Peyer's patch (tissue), 4 donors: ENCODE data around the gene TMEM45B. TPM values are rescaled to one million over a fixed set of nuclear protein-coding genes. Genes with fewer than 3 reads are reported as not detected.
A peak's percentile ranks its signal among the peaks of the same experiment; 100 is the strongest.
"Not testable (repeated sequence)": the region's sequence is repeated elsewhere in the genome, so short reads cannot be mapped to it uniquely, and the experiment has no call there.

ENCODE experiments used
- DNase-seq, 3 donors: peaks; one replicate each; pipeline ENCODE4 v3.0.0-alpha.2; 2017 to 2019
- H3K27ac ChIP-seq, 4 donors: fragments of 200-600 bp; sonication (generic); one replicate each; pipeline ENCODE4 v1.5.1; 2016 to 2019
- H3K27me3 ChIP-seq, 2 donors: fragments of 200-600 bp; sonication (generic); one replicate each; pipeline ENCODE4 v1.5.1; 2019
- H3K36me3 ChIP-seq, 3 donors: fragments of 200-600 bp; sonication (generic); one replicate each; pipeline ENCODE4 v1.5.1; 2016 to 2019
- H3K4me1 ChIP-seq, 4 donors: fragments of 200-600 bp; sonication (generic); one replicate each; pipeline ENCODE4 v1.5.1; 2016 to 2019
- H3K4me3 ChIP-seq, 4 donors: fragments of 200-600 bp; sonication (generic); 1 replicate in 3 of 4; 2 replicates in 1 of 4; pipeline ENCODE4 v1.5.1; 2016 to 2019; ENCODE audit warnings: mild to moderate bottlenecking in 1 of 4
- H3K9me3 ChIP-seq, 4 donors: fragments of 200-600 bp; sonication (generic); one replicate each; pipeline ENCODE4 v1.5.1; 2016 to 2019; ENCODE audit warnings: mild to moderate bottlenecking in 1 of 4
- POLR2A ChIP-seq, 2 donors: fragments of 450-650 bp; IDR thresholded peaks; one replicate each; pipeline ENCODE4 v1.5.1; 2017; ENCODE audit warnings: antibody characterized with exemption in 2 of 2, mild to moderate bottlenecking in 2 of 2, moderate library complexity in 2 of 2
- total RNA-seq, 4 donors: library from RNA; depleted of rRNA; stranded (reverse); fragments of >200 nt; gene quantifications; one replicate each; pipeline ENCODE4 v1.1.0, GENCODE V29; 2016
- TF ChIP-seq, protein P1 (sequence below), 6 experiments: fragments of 450-650 bp in 4 of 6; fragments of 200-600 bp in 2 of 6; sonication (generic) in 1 of 6; IDR thresholded peaks; one replicate each; pipeline ENCODE4 v1.5.1; 2017 to 2019; ENCODE audit warnings: antibody characterized with exemption in 6 of 6, mild to moderate bottlenecking in 3 of 6, moderate library complexity in 1 of 6

TMEM45B gene
- total RNA-seq, 4 donors from 2014 or later, result 1.7 to 318 (median 244) TPM

DNA sequence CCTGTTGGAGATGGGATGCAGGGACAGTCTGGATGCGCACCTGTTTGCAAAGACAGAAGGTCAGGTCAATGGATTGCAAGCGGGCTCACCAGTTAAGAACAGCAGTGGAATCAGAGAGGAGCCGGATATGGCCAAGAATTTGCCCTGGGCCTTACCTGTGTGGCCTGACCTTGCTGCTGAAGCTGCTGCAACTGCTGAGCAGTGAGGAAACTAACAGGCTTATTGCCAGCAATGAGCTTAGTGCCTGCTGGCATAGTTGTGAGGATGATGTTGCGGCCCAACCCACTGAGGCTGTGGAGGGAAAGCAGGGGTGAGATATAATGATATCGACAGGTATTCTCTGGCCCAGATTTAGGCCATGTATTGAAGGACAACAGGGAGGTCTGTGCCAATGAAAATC lies 49.2 kb downstream of the TMEM45B start:
- no peak for DNase-seq
- no peak overlapping the region for H3K4me3 ChIP-seq
- H3K9me3 ChIP-seq, result no peaks in the 10 kb centered on the region
- peaks cover 0 to 67% (median 0%) of the 10 kb centered on the region in 3 donors for H3K36me3 ChIP-seq
- TF ChIP-seq POLR2A (IDR thresholded peaks at IDR 0.05), result no peak
- TF ChIP-seq, protein P1, sequence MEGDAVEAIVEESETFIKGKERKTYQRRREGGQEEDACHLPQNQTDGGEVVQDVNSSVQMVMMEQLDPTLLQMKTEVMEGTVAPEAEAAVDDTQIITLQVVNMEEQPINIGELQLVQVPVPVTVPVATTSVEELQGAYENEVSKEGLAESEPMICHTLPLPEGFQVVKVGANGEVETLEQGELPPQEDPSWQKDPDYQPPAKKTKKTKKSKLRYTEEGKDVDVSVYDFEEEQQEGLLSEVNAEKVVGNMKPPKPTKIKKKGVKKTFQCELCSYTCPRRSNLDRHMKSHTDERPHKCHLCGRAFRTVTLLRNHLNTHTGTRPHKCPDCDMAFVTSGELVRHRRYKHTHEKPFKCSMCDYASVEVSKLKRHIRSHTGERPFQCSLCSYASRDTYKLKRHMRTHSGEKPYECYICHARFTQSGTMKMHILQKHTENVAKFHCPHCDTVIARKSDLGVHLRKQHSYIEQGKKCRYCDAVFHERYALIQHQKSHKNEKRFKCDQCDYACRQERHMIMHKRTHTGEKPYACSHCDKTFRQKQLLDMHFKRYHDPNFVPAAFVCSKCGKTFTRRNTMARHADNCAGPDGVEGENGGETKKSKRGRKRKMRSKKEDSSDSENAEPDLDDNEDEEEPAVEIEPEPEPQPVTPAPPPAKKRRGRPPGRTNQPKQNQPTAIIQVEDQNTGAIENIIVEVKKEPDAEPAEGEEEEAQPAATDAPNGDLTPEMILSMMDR (IDR thresholded peaks at IDR 0.05), result no peak
- no peak overlapping the region for H3K27ac ChIP-seq
- no peaks in the 10 kb centered on the region for H3K27me3 ChIP-seq
- peaks cover 0 to 12% (median 0%) of the 10 kb centered on the region in 4 donors for H3K4me1 ChIP-seq

- no peak for TF ChIP-seq POLR2A (IDR thresholded peaks at IDR 0.05)
- Histone ChIP-seq H3K27ac (no peak overlapping the region), H3K4me3 (no peak overlapping the region), H3K36me3 (peaks cover 0 to 67% (median 0%) of the 10 kb centered on the region in 3 donors), H3K9me3 (no peaks in the 10 kb centered on the region), H3K27me3 (no peaks in the 10 kb centered on the region), H3K4me1 (peaks cover 0 to 12% (median 0%) of the 10 kb centered on the region in 4 donors)
- no peak for DNase-seq
These were observed 50.1 kb downstream of the TMEM45B start for GRCh38 chr11:129865701-129866100.

DNA sequence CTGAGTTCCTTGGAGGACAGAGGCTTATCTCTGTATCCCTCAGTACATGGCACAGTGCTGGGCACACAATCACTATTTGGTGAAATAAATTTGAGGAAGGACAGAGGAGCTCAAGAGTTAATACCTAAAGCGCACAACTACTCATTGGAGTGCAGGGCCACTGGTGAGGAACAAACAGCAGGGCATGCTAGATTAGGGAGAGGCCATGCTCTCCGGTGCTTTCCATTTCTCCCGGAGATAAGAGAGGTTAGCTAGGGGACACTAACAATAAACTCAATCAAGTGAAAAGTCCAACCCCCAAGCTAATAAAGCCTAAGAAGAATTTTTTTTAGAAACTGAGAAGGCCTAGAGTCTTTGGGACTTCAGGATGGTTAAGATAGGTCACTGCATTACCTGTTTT lies 50.7 kb downstream of the TMEM45B start:
- no peak overlapping the region for H3K4me3 ChIP-seq
- H3K9me3 ChIP-seq, result no peaks in the 10 kb centered on the region
- peaks cover 0 to 73% (median 3%) of the 10 kb centered on the region in 3 donors for H3K36me3 ChIP-seq
- TF ChIP-seq, protein P1 (IDR thresholded peaks at IDR 0.05), result no peak
- TF ChIP-seq POLR2A (IDR thresholded peaks at IDR 0.05), result no peak
- H3K4me1 ChIP-seq, result peaks cover 0 to 12% (median 0%) of the 10 kb centered on the region in 4 donors
- H3K27ac ChIP-seq, result no peak overlapping the region
- no peak for DNase-seq
- H3K27me3 ChIP-seq, result no peaks in the 10 kb centered on the region

DNA sequence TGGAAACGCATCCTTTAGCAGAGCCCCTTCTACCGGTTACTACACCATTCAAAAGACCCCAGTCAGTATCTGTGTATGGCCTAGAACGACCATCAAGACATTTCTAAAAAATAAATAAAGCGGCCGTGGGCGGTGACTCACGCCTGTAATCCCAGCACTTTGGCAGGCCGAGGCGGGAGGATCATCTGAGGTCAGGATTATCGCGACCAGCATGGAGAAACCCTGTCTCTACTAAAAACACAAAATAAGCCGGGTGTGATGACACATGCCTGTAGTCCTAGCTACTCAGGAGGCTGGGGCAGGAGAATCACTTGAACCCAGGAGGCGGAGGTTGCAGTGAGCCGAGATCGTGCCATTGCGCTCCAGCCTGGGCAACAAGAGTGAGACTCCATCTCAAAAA lies 53.0 kb downstream of the TMEM45B start:
- H3K4me1 ChIP-seq, H3K4me3 ChIP-seq, DNase-seq, H3K9me3 ChIP-seq, H3K27me3 ChIP-seq, H3K27ac ChIP-seq: not testable (repeated sequence)
- peaks cover 0 to 89% (median 3%) of the 10 kb centered on the region in 3 donors for H3K36me3 ChIP-seq

DNA sequence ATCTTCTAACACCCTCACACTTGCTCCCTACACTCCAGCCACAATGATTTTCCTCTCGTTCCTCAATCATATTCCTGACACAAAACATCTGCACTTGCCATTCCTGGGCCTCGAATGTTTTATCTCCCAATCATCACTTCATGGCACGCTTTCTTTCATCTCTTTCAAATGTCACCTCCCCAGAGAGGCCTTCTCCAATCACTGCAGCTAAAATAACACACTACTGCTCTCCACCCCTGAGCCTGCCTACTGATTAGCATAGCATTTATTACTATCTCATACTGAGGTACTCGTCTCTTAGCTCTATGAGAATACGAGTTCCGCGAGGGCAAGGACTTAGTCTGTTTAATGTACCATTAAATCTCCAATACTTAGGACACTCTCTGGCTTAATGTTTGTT lies 56.3 kb downstream of the TMEM45B start:
- no peak for DNase-seq
- no peaks in the 10 kb centered on the region for H3K27me3 ChIP-seq
- no peak overlapping the region for H3K27ac ChIP-seq
- no peak overlapping the region for H3K4me3 ChIP-seq
- no peak for TF ChIP-seq POLR2A (IDR thresholded peaks at IDR 0.05)
- TF ChIP-seq, protein P1 (IDR thresholded peaks at IDR 0.05), result no peak
- peaks cover 0 to 89% (median 3%) of the 10 kb centered on the region in 3 donors for H3K36me3 ChIP-seq
- H3K9me3 ChIP-seq, result no peaks in the 10 kb centered on the region
- H3K4me1 ChIP-seq, result no peaks in the 10 kb centered on the region

- Histone ChIP-seq H3K9me3 (no peaks in the 10 kb centered on the region), H3K4me1 (no peaks in the 10 kb centered on the region), H3K27me3 (no peaks in the 10 kb centered on the region), H3K4me3 (no peak overlapping the region), H3K27ac (no peak overlapping the region), H3K36me3 (peaks cover 0 to 100% (median 6%) of the 10 kb centered on the region in 3 donors)
- no peak for DNase-seq
- TF ChIP-seq, protein P1 (IDR thresholded peaks at IDR 0.05), result no peak
- TF ChIP-seq POLR2A (IDR thresholded peaks at IDR 0.05), result no peak
These were observed 64.7 kb downstream of the TMEM45B start for GRCh38 chr11:129880311-129880710.

- no peaks in the 10 kb centered on the region for H3K27me3 ChIP-seq
- H3K36me3 ChIP-seq, result peaks cover 0 to 100% (median 7%) of the 10 kb centered on the region in 3 donors
- peak in 1 of 3 donors; percentile 57 for DNase-seq
- no peaks in the 10 kb centered on the region for H3K9me3 ChIP-seq
- no peak overlapping the region for H3K27ac ChIP-seq
- H3K4me1 ChIP-seq, result no peaks in the 10 kb centered on the region
- no peak overlapping the region for H3K4me3 ChIP-seq
- TF ChIP-seq, protein P1 (IDR thresholded peaks at IDR 0.05), result peak in 4 of 6 experiments; percentile 31 to 55 (median 40)
- TF ChIP-seq POLR2A (IDR thresholded peaks at IDR 0.05), result no peak
These were observed 66.0 kb downstream of the TMEM45B start for GRCh38 chr11:129881570-129882170.
